GM19455 (cell line): ENCODE results near the gene ZBED4.
"Not testable (repeated sequence)": the region's sequence is repeated elsewhere in the genome, so short reads cannot be mapped to it uniquely, and the experiment has no call there.

Experiments used
- ATAC-seq: cut with Tn5 transposase; IDR thresholded peaks from one replicate; pipeline ENCODE4 v1.9.1; 2021; ENCODE audit not compliant: unreplicated experiment

Gene ZBED4

DNA sequence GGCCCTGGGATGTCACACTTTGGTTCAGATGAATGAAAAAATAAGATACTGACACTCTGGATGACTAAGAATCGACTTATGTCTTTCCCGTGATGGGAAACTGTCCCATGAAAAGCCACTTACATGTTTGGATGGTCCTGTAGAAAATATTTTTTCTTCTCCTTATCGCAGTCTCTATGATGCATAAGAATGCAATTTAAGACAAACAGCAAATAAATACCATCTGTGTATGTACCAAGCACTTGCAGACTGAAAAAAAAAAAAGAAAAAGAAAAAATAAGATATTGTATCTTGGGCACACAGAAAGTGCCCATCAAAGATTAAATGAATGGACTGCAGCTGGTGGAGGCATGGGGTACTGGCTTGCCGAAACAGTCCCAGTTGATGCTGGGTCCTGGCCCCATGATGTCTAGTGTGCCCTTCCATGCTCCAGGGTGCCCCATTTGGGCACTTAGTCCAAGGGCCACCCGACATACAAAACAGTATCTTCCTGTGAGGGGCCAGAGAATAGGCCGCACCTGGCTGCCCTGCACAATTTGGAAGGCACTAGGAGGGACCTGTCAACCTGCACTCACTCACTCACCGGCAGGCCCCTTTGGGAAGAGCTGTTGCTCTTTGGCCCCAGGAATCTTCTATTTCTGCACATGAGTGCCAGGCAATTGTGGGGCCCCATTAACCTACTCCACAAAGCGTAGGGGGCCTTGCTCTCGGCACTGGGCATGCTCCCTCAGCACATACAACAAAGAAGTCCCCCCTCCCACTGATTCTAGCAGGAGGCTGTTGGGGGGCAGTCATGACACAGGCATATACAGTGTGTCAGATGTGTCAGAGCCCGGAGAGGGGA is 2.5 kb upstream of the ZBED4 start:
- no peak for ATAC-seq

DNA sequence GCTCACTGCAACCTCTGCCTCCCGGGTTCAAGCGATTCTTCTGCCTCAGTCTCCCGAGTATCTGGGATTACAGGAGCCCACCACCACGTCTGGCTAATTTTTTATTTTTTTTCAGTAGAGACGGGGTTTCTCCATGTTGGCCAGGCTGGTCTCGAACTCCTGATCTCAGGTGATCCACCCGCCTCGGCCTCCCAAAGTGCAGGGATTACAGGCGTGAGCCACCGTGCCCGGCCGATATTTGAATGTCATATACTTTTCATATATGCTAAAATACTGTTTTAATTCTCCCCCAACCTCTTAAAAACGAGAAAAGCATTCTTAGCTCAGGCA is 1.1 kb upstream of the ZBED4 start:
- ATAC-seq, result not testable (repeated sequence)

DNA sequence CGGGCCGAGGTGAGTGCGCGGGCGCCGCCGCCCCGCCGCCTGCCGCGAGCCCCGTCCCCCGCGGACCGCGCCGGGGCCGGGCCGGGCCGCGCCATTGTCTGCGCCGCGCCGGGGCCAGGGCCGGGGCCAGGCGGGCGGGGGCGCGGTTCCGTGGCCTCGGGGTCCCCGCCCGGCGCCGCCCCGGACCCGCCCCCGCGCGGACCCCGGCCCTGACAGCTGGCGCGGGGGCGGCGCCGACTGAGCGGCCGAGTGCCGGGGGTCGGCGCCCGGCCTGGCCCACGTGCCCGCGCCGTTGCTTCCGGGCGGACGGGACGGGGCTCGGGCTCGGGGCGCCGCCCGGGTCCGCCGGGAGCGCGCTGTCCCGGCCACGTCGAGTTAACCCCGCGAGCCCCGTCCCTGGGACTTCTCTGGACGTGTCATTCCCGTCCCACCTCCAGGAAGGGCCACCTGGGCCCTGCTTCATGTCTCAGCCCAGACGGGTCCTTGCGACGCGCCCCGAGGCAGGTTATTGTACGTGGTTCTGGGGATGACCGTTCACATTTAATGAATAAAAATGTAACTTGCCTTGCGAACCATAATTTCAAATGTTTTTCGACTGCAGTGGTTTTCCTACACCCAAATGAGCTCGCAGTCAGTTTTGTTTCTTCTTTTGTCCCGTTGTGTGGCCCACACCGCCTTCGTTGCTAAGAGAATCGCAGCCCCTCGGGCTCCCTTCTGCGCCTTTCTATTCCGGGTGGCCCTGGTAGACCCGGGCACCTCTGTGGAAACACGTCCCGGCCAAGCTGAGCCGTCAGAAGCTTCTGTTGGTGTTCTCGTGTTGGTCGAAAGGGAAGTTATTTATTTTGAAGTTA is 562 bp downstream of the ZBED4 start:
- ATAC-seq, result peak; percentile 33

DNA sequence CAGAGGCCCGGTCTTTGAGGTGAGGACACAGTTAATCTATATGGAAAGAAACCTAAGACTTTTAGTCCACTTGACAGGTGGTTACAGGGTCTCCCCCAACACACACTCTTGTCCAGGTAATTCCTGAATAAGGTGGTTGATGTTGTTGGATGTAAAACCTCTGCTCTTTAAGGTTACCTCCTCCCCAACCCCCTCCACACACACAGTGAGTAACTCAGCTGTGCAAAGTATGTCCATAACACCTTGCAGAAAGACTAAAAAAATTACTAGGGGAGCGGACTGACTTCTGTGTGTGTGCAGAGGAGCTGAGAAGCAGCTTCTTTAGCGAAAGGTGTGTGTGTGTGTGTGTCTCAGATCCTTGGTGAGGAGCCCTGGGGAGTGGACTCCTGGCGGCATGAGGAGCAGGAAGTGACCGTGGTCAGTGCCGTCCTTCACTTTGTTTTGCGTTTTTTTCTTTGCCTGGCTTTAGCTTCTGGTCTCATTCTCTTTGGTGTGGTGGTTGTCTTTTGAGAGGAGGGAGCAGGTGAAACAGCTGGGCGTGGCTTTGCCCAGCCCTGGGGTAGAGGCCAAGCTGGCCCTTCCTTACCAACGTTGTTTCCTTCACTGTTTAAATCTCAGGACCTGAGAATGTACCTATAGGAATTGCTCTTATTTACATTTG is 1.7 kb downstream of the ZBED4 start:
- no peak for ATAC-seq

DNA sequence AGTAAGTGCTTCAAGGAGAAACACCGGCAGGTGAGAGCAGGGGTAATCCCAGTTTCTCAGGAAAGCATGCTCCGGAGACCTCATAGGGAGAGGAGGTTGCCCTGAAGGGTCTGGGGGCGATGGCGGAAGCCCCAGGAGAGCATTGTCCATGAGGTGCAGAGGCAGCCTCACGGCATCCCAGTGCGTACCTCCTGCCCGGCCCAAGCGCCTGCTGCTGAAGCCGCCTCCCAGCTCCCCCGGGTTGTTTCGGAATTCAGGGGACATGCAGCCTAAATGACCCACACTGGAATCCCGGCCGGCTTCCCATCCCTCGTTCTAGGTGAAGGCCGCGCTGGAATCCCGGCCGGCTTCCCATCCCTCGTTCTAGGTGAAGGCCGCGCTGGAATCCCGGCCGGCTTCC is 2.7 kb downstream of the ZBED4 start:
- no peak for ATAC-seq

DNA sequence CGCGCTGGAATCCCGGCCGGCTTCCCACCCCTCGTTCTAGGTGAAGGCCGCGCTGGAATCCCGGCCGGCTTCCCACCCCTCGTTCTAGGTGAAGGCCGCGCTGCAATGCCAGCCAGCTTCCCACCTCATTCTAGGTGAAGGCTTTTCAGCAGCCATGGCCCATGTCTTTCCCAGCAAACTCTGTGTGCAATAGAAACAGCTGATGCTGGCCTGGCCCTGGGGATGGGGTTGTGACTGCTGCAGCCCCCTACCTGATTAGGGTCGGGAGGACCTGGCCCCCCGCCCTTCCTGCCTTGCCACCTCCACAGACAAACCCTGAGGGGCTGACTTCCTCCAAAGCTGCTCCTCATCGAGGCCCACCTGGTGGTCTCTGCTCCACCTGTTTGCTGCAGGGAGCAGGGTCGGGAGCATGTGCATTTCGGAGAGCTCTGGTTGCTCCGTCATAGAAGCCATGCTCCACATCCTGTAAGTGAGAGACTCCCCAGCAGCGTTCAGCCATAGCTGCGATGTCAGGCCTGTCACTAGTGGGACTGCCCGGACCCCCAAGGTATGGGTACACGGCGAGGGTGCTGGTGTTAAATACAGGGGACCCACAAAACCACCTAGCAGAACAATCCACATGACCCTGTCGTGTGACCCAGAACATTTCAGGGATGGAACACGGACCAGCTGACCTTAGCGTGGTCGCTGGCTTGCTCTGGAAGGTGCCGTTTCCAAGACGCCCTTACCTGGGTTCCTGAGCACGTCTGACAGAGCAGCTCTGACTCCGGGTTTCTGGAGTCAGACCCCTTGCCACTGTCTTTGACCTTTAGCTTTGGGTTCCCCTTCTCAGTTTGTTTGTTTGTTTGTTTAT is 3.3 kb downstream of the ZBED4 start:
- no peak for ATAC-seq

DNA sequence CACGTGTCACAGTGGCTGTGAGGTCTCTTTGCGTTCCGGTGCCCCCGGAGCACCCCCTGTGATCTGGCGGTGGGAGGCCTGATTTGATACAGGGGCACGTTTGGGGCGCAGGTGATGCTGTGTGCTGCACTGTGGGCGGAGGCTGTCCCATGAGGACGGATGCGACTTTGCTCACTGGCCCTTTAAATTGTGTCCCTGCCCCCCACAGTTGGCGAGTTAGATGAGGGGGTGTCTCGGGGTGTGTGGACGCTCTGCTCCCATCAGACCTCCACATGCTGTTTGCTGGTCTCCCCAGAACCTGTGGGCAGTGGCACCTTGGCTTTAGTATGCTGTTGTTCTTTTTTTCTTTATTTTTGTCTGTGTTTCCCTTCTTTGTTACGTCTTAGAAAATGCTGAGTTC is 5.2 kb downstream of the ZBED4 start:
- ATAC-seq, result no peak

DNA sequence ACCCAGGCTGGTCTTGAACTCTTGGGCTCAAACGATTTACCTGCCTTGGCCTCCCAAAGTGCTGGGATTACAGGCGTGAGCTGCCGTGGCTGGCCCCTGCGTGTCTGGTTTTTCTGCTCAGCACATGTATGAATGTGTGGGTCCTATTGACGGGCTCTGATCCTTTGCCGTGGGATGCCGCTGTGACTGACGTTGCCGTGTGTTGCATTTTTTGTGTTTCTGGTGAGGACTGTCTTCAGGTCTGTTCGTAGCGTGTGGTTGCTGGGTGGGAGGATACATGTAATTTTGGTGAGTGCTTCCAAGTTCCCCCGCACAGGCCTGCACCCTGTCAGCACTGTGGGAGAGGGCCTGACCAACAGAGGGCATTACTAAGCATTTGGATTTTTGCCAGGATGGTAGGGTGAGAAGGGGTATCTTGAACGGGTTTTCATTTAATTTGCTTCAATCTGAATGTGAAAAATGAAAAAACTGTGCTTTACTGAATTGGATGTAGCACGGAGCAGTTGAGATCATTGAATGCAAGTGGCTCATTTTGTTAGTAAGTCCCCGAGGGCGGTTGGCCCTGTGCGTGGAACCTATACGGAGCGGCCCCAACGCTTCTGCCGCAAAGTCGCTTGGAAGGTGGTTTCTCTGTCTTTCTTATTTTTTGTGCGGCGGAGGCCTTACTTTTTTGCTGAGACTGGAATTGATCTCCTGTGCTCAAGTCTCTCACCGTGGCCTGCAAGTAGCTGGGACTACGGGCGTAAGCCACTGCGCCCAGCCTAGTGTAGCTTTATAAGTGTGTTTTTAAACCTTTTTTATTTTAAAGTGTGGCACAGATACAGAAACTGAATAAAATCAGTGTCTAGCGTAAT is 8.2 kb downstream of the ZBED4 start:
- no peak for ATAC-seq

DNA sequence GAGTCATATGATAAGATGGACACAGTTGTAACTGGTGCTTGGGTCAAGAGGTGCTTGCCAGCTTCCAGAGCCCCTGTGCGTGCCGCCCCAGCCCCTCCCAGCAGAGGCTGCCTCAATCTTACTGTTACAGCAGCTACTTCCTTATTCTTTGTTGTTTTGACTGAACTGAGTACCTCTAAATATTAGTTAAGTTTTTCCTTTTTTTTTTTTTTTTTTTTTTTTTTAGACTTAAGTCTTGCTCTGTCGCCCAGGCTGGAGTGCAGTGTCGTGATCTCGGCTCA is 8.8 kb downstream of the ZBED4 start:
- ATAC-seq, result no peak

DNA sequence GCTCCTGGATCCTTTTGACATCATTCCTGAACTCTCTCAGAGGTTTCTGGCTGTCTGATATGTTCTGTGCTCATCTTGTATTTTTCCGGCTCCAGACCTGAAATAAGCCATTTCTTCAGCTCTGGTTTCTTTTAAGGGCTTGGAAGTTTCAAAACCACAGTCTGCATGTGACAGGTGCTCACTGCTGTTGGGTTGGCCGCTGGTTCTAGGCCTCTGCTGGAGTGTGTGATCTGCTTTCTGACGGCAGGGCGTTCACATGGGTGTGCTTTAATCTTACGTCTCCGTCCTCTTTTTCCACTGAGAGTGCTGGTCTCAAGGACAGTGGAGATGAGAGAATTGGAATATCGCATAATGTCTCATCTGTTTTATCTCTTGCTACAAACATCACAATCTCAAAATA is 10.3 kb downstream of the ZBED4 start:
- no peak for ATAC-seq

DNA sequence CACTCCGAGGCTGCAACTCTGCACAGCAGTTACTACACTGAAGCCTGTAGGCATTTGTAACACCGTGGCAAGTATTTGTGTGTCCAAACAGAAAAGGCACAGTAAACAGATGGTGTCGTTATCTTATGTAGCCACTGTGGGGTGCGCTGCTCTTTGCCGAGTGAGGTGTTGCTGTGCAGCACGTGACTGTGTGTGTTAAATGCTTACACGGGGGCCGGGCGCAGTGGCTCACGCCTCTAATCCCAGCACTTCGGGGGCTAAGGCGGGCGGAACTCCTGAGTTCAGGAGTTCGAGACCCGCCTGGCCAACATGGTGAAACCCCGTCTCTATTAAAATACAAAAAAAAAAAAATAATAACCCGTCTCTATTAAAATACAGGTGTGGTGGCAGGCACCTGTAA is 11.5 kb downstream of the ZBED4 start:
- no peak for ATAC-seq

DNA sequence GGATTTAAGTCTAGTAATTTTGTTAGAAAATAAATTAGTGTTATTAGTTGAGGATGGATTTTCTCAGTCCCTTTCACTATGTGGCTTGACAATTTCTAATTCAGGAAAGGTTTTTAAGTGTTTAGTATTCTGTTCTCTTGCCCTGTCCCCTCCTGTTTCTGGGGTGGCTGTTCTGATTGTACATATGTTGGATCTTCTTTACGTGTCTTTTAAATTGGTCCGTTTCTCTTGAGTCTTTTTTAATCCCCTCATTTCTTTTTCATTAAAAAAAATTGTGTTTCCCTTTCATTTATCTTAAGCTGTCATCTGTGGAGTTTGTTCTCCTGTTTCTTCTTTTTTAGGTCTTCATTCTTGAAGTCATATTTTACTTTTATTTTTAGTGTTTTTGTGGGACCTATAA is 12.5 kb downstream of the ZBED4 start:
- no peak for ATAC-seq

DNA sequence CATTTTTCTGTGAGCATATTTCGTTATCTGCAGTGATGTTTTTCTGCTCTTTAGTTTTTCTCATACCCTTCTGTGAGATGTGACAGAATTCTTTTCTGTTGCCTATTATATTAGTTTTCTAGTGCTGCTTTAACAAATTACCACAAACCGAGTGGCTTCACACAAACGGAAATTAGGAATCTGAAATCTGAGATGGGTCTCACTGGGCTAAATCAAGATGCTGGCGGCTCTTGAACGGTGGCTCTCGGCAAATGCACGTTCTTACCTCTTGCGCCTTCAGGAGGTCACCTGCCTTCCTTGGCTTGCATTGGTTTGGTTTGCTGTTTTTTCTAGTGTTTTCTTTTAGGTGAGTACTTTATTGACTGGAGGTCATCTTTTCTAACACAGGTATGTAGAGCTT is 13.0 kb downstream of the ZBED4 start:
- no peak for ATAC-seq

DNA sequence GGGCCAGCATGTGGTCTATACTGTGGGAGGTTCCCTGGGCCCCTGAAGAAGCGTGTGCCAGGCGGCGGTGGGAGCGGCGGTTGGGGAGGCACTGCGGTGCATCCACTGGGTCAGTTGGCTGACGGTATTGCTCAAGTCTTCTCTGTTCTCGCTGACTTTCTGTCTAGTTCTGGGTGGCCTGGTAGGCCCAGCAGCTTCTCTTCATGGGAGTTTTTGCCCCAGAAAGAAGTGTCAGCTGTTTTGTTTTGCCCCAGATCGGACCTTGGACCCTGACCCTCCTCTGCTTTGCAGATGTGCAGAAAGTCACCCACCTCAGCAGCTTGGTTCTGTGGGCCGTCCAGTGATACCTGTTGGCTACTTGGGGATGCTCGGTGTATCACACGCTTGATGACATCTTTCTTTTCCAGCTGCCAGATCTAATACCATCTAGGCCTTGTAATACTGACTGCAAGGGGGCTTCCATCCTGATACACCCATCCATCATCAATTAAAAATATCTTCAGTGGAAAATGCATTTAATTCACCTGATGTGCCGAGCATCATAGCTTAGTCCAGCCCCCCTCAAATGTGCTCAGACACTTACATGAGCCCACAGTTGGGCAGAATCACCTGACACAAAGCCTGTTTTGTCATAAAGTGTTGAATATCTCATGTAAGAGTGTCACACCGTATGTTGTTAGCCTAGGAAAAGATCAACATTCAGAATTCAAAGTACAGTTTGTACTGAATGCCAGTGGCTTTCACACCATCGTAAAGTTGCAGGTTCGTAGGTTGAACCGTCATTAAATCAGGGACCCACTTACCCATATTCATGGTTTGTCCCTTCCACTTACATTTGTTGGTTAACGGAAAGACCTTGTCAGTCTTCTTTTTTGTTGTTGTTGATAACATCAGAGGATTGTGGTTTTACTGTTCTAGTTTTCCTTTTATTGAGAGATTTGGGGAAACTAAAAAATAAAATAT is 13.9 kb downstream of the ZBED4 start:
- no peak for ATAC-seq

DNA sequence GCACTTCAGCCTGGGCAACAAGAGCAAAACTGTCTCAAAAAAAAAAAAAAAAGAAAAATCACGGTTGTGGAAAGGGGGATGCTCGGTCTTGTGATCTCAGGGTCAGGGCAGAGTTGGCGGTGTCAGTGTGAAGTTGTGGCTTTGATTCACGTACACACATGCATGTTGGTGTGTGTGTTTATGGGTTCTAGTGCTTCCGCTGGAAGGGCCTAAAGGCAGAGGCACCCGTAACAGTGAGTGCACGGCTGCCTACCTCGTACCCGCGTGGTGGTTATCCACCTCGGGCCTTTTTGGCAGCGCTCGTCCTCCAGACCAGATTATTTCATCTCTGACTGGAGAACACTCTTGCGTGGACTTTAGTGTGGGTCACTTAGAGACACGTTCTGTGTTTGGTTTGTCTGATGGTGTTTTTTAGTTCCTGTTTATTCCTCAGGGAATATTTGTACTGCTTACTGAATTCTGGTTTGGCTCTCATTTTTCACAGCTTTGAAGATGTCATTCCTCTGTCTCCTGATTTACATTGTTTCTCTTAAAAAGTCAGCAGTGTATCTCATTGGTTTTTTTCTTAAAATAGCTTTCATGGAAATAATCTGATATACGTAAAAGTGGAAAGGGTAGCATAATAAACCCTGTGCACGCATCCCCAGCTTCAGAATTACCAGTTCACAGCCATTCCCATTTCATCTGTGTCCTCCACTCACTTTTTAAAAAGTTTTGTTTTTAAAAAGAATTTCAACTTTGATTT is 15.6 kb downstream of the ZBED4 start:
- no peak for ATAC-seq

DNA sequence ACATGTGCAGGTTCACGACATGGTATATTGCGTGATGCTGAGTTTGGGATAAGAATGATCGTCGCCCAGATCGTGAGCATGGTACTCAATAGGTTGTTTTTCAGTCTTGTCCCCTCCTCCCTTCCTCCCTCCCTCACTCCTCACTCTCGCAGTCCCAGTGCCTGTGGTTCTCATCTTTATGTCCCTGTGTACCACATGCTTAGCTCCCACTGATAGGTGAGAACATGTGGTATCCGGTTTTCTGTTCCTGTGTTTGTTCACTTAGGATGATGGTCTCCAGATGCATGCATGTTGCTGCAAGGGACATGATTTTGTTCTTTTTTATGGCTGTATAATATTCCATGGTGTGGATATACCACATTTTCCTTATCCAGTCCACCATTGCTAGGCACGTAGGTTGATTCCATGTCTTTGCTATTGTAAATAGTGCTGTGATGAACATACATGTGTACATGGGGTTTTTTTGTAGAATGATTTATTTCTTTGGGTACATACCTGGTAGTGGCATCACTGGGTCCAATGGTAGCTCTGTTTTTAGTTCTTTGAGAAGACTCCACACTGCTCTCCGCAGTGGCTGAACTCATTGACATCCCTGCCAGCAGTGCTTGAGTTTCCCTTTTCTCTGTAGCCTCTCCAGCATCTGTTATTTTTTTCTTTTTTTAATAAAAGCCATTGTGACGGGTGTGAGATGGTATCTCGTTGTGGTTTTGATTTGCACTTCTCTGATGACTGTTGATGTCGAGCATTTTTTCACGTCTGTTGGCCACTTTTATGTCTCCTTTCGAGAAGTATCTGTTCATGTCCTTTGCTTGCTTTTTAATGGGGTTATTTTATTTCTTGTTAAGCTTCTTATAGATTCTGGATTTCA is 16.4 kb downstream of the ZBED4 start:
- ATAC-seq, result no peak

DNA sequence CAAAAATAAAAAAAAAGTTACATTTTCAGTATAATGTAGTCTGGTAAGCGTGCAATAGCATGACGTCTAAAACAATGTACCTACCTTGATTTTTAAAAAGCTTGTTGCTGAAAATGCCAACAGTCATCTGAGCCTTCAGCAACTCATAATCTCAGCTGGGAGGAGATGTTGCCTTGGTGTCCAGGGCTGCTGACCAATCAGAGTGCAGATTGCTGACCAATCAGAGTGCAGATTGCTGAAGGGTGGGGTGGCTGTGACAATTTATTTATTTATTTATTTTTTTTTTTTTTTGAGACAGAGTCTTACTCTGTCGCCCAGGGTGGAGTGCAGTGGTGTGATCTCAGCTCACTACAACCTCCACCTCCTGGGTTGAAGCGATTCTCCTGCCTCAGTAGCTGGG is 17.8 kb downstream of the ZBED4 start:
- no peak for ATAC-seq

DNA sequence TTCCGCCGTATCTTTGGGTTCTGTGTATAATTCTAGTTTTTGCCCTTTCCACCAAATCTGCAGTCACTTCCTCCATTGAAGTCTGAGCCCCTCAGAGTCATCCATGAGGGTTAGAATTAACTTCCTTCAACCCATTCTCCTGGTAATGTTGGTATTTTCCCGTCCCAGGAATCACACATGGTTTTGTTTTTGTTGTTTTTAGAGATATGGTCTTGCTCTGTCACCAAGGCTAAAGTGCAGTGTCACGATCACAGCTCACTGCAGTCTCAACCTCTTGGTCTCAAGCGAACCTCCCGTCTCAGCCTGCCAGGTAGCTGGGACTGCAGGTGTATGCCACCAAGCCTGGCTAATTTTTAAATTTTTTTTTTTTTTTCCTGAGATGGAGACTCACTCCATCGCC is 18.7 kb downstream of the ZBED4 start:
- ATAC-seq, result no peak
